ENCODE results near the gene MLC1.

The MLC1 gene

DNA sequence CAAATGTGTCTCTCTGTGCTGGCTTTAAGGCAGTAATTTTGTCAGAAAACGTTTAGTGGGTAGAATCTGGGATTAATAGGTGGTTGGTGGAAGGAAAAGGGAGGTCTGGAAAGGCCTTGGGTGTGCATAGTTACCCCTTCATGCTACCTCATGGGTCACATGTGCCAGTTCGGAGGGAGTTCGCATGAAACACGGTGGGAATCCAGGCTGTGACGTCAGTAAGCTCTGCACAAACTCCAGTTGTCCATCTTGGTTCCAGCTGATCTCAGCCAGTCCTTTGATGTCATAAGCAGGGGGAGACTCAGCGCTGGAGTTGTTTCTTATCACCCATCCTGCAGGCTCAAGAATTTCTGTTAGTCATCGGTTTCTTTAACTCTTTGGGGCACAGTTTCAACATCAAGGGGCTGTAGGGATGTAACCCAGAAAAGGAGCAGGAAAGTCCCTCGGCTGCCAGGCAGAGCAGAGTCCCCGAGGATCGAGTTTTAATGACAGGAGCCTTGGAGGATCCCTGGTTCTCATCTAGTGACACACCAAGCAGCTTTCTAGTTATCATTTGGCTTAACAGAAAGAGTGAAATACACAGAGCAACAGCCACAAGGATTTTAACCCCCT lies 33.4 kb upstream of the MLC1 start:
- H3K9me3 ChIP-seq (ENCODE audit: control insufficient read depth in 5 of 5, low read length in 5 of 5): peaks cover under 1 to 9% (median 3%) of the 10 kb centered on the region in 5 donors
- peaks cover 4 to 34% (median 19%) of the 10 kb centered on the region in 5 donors for H3K27me3 ChIP-seq (ENCODE audit: control insufficient read depth in 5 of 5, insufficient read depth in 4 of 5, low read length in 5 of 5)
- H3K36me3 ChIP-seq (ENCODE audit: control insufficient read depth in 5 of 5, insufficient read depth in 5 of 5, low read length in 5 of 5): no peaks in the 10 kb centered on the region
- no peak overlapping the region for H3K27ac ChIP-seq (ENCODE audit: low read depth, low read length)
- no peak overlapping the region for H3K9ac ChIP-seq (ENCODE audit: low read length in 5 of 5)
- H3K4me1 ChIP-seq (ENCODE audit: control insufficient read depth in 5 of 5, insufficient read depth in 5 of 5, low read length in 5 of 5): peaks cover 0 to 4% (median 0%) of the 10 kb centered on the region in 5 donors
- no peak overlapping the region for H3K4me3 ChIP-seq (ENCODE audit: low read depth in 1 of 5, low read length in 5 of 5)

DNA sequence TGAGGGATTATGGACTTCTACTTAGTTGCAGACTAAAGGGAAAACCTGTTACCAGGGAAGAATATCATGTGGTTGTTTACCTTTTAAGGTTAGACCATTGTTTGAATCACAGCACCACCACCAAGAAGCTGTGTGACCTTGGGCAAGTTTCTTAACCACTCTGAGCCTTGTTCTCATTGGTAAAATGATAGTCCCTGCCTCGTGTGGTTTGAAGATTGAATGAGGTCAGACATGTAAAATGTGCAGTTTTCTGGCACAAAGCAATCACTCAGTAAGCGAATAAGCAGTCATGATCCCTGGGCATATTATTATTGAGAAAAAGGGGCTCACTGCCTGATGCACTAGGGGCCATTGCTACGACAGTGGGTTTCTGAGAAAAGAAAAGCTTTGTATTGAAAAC lies 32.9 kb upstream of the MLC1 start:
- Histone ChIP-seq H3K27ac (ENCODE audit: low read depth, low read length) (no peak overlapping the region), H3K9ac (ENCODE audit: low read length in 5 of 5) (no peak overlapping the region), H3K4me1 (ENCODE audit: control insufficient read depth in 5 of 5, insufficient read depth in 5 of 5, low read length in 5 of 5) (peaks cover 0 to 4% (median 0%) of the 10 kb centered on the region in 5 donors), H3K4me3 (ENCODE audit: low read depth in 1 of 5, low read length in 5 of 5) (no peak overlapping the region), H3K9me3 (ENCODE audit: control insufficient read depth in 5 of 5, low read length in 5 of 5) (peaks cover 0 to 6% (median 0%) of the 10 kb centered on the region in 5 donors), H3K36me3 (ENCODE audit: control insufficient read depth in 5 of 5, insufficient read depth in 5 of 5, low read length in 5 of 5) (no peaks in the 10 kb centered on the region), H3K27me3 (ENCODE audit: control insufficient read depth in 5 of 5, insufficient read depth in 4 of 5, low read length in 5 of 5) (peaks cover 6 to 39% (median 19%) of the 10 kb centered on the region in 5 donors)

DNA sequence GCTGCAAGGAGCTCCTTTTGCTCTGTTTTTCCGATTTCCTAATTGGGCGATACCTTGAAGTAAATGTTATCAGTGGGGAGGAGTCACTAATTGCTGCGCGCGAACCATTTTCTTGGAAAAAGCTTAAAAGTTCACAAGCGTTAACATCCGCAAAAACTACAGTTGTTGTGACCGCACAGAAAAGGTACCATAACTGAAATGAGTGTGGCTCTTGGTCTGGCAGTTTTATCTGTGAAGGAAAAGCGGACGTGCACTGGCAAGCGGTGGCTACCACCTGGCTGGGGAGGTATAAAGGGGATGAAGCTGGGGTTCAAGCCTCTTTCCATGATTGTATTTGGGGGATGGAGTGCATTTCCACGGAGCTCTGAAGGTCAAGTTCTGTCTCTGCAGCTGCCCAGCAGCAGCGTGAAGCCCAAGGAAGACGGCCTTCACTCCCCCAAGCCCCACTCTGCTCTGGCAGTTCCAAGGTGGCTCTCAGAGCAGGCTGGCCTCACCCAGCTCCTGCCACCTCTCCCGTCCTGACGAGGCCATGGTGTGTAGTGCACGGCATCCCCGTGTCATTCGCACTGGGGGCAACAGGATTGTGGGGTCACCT lies 32.0 kb upstream of the MLC1 start:
- peaks cover 6 to 45% (median 26%) of the 10 kb centered on the region in 5 donors for H3K27me3 ChIP-seq (ENCODE audit: control insufficient read depth in 5 of 5, insufficient read depth in 4 of 5, low read length in 5 of 5)

DNA sequence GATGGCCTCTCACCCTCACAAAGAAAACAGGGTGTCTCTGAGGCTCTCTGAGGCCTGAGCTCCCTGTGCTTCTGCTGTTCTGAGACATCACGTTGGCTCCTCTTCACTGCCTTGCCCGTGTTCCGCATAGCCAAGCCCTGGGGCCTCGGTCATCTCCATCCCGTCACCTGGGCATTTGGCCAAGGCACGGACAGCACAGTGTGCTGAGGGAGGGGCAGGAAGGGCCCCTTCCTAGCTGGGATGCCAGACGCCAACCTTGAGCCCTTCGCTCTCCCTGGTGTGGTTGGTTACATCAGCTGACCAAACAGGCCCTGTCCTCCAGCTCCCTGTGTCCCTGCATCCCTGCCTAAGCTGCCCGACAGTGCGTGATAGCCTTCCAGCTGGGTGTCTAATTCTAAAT lies 30.5 kb upstream of the MLC1 start:
- Histone ChIP-seq H3K4me3 (ENCODE audit: low read depth in 1 of 5, low read length in 5 of 5) (no peak overlapping the region), H3K9me3 (ENCODE audit: control insufficient read depth in 5 of 5, low read length in 5 of 5) (no peaks in the 10 kb centered on the region), H3K36me3 (ENCODE audit: control insufficient read depth in 5 of 5, insufficient read depth in 5 of 5, low read length in 5 of 5) (no peaks in the 10 kb centered on the region), H3K4me1 (ENCODE audit: control insufficient read depth in 5 of 5, insufficient read depth in 5 of 5, low read length in 5 of 5) (peaks cover 0 to 8% (median 0%) of the 10 kb centered on the region in 5 donors), H3K9ac (ENCODE audit: low read length in 5 of 5) (no peak overlapping the region), H3K27me3 (ENCODE audit: control insufficient read depth in 5 of 5, insufficient read depth in 4 of 5, low read length in 5 of 5) (peaks cover 12 to 44% (median 32%) of the 10 kb centered on the region in 5 donors), H3K27ac (ENCODE audit: low read depth, low read length) (no peak overlapping the region)

More for the DNA sequence above, 32.0 kb upstream of the MLC1 start:
- H3K4me1 ChIP-seq (ENCODE audit: control insufficient read depth in 5 of 5, insufficient read depth in 5 of 5, low read length in 5 of 5): peaks cover 0 to 4% (median 0%) of the 10 kb centered on the region in 5 donors
- peaks cover 0 to 4% (median 0%) of the 10 kb centered on the region in 5 donors for H3K9me3 ChIP-seq (ENCODE audit: control insufficient read depth in 5 of 5, low read length in 5 of 5)
- no peak overlapping the region for H3K4me3 ChIP-seq (ENCODE audit: low read depth in 1 of 5, low read length in 5 of 5)
- no peak overlapping the region for H3K27ac ChIP-seq (ENCODE audit: low read depth, low read length)
- no peak overlapping the region for H3K9ac ChIP-seq (ENCODE audit: low read length in 5 of 5)
- no peaks in the 10 kb centered on the region for H3K36me3 ChIP-seq (ENCODE audit: control insufficient read depth in 5 of 5, insufficient read depth in 5 of 5, low read length in 5 of 5)

DNA sequence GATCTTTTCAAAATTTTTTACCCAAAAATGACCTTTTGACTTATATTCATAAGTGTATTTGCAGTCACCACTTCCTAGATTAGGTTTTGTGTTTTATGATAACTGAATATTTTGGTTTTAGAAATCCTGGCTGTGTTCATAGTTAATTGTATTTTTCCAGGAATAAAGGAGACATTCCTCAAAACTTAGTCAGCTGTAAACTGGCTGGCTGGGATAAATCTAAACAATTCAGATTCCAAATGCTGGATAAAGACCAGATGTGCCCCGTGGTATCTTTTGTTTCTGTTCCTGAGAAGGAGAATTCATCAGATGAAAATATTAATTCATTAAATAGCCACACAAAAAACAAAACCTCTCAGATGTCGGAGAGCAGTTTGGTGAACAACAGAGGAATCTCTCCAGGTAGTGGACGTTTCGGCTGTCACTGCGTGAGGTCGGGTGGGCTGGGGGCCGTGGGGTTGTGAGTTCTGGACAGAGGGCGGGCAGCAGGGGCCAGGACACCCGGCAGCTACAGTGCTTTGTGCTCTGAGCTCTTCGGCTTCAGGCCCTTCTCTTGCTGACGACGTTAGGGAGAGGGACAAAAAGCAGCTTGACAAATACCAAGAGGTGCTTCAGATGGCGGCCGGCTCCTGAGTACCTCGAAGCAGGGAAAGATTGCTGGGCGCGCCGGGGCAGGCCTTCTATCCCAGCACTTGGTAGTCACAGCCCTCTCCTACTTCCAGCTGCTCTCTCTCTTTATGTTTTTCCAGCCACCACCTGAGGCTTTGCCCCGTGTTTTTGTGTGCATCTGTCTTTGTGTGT lies 29.2 kb upstream of the MLC1 start:
- no peaks in the 10 kb centered on the region for H3K9me3 ChIP-seq (ENCODE audit: control insufficient read depth in 5 of 5, low read length in 5 of 5)
- H3K9ac ChIP-seq (ENCODE audit: low read length in 5 of 5): no peak overlapping the region
- peaks cover 0 to 5% (median 0%) of the 10 kb centered on the region in 5 donors for H3K4me1 ChIP-seq (ENCODE audit: control insufficient read depth in 5 of 5, insufficient read depth in 5 of 5, low read length in 5 of 5)
- H3K27ac ChIP-seq (ENCODE audit: low read depth, low read length): no peak overlapping the region
- H3K36me3 ChIP-seq (ENCODE audit: control insufficient read depth in 5 of 5, insufficient read depth in 5 of 5, low read length in 5 of 5): no peaks in the 10 kb centered on the region
- H3K27me3 ChIP-seq (ENCODE audit: control insufficient read depth in 5 of 5, insufficient read depth in 4 of 5, low read length in 5 of 5): peaks cover 12 to 44% (median 32%) of the 10 kb centered on the region in 5 donors
- no peak overlapping the region for H3K4me3 ChIP-seq (ENCODE audit: low read depth in 1 of 5, low read length in 5 of 5)

DNA sequence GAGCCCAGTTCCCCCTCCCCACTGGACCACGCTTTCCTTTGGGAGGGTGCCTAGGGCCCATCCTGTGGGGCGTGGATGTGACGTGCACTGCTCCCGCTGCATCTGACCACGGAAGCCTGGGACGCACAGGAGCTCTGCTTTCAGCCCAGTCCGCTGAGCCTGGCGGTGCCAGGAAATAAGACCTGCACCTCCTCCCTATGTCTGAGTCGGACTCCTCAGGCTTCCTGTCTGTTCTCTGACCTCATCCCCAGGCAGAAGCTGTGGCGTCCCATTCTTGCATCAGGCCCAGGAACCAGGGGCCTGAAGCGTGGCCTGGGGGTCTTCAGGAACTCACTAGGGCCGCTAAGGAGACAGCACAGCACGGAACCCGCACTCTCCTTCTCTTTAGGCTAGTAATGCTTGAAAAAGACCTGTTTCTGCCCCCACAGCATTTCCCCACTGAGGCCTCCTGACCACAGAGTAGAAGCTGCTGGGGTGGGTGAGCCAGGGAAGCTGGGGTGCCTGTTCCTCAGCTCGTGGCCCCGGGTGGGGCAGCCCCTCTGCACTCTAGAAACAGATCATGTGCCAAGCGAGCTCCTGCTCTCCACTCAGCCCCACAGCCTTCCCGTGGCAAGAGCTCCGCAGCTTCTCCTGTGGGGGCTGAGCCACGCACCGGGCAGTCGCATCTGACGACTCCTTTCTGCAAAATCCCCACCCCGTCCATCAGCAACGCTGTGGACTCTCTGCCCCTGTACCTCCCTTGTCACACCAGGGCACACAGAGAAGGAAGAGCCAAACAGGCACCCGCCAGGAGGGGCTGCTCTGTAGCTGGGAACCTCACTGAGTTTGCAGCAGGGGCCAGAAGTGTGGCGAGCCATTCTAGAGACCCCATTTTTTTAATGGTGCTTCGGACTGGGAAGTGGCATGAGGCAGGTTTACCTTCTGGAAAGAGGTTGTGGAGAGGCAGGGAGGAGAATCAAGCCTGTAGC lies 27.2 kb upstream of the MLC1 start:
- H3K9me3 ChIP-seq (ENCODE audit: control insufficient read depth in 5 of 5, low read length in 5 of 5): no peaks in the 10 kb centered on the region
- peak overlapping the region in 1 of 5 donors; percentile 35 for H3K9ac ChIP-seq (ENCODE audit: low read length in 5 of 5)
- H3K27ac ChIP-seq (ENCODE audit: low read depth, low read length): no peak overlapping the region
- H3K4me3 ChIP-seq (ENCODE audit: low read depth in 1 of 5, low read length in 5 of 5): no peak overlapping the region
- H3K36me3 ChIP-seq (ENCODE audit: control insufficient read depth in 5 of 5, insufficient read depth in 5 of 5, low read length in 5 of 5): no peaks in the 10 kb centered on the region
- H3K4me1 ChIP-seq (ENCODE audit: control insufficient read depth in 5 of 5, insufficient read depth in 5 of 5, low read length in 5 of 5): peaks cover 0 to 5% (median 0%) of the 10 kb centered on the region in 5 donors
- H3K27me3 ChIP-seq (ENCODE audit: control insufficient read depth in 5 of 5, insufficient read depth in 4 of 5, low read length in 5 of 5): peaks cover 12 to 37% (median 27%) of the 10 kb centered on the region in 5 donors

DNA sequence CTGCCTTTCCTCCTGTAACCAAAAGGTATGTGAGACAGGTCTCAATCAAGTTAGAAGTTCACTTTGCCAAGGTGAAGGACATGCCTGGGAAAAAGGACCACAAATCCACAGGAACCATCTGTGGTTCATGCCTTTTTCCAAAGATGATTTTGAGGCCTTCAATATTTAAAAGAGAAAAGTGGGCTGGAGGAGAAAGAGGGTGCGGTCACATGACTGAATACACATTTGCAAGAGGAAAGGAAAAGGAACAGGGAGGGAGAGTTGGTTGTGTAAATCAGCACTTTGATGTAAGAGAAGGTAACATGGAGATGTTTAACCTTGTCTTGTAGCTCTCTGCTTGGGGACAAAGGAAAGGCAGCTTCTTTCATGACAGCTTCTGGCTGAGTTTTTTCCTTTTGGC lies 25.8 kb upstream of the MLC1 start:
- Histone ChIP-seq H3K27me3 (ENCODE audit: control insufficient read depth in 5 of 5, insufficient read depth in 4 of 5, low read length in 5 of 5) (peaks cover 12 to 34% (median 23%) of the 10 kb centered on the region in 5 donors), H3K27ac (ENCODE audit: low read depth, low read length) (no peak overlapping the region), H3K36me3 (ENCODE audit: control insufficient read depth in 5 of 5, insufficient read depth in 5 of 5, low read length in 5 of 5) (no peaks in the 10 kb centered on the region), H3K4me3 (ENCODE audit: low read depth in 1 of 5, low read length in 5 of 5) (no peak overlapping the region), H3K9ac (ENCODE audit: low read length in 5 of 5) (no peak overlapping the region), H3K4me1 (ENCODE audit: control insufficient read depth in 5 of 5, insufficient read depth in 5 of 5, low read length in 5 of 5) (peaks cover 0 to 5% (median 0%) of the 10 kb centered on the region in 5 donors), H3K9me3 (ENCODE audit: control insufficient read depth in 5 of 5, low read length in 5 of 5) (no peaks in the 10 kb centered on the region)

DNA sequence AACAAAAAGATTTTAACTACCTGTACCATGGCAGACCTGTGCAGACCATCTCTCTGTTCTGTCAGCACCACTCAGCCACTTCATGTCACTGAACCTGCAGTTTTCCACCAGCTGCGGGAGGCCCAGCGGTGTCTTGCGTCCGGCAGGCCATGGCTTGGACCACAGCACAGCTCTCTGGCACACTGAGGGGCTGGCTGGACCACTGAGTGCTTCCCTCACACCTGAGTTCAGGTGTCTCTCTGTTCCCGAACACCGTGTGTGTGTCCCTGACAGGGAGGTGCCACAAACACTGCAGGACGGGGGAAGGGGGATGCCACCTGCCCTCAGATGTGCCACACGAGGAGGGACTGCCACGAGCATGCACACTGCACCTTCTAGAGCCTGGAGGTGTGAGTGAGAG lies 22.3 kb upstream of the MLC1 start:
- Histone ChIP-seq H3K4me1 (ENCODE audit: control insufficient read depth in 5 of 5, insufficient read depth in 5 of 5, low read length in 5 of 5) (peaks cover 0 to 10% (median 5%) of the 10 kb centered on the region in 5 donors), H3K9me3 (ENCODE audit: control insufficient read depth in 5 of 5, low read length in 5 of 5) (no peaks in the 10 kb centered on the region), H3K36me3 (ENCODE audit: control insufficient read depth in 5 of 5, insufficient read depth in 5 of 5, low read length in 5 of 5) (no peaks in the 10 kb centered on the region), H3K27me3 (ENCODE audit: control insufficient read depth in 5 of 5, insufficient read depth in 4 of 5, low read length in 5 of 5) (peaks cover 5 to 14% (median 9%) of the 10 kb centered on the region in 5 donors), H3K4me3 (ENCODE audit: low read depth in 1 of 5, low read length in 5 of 5) (no peak overlapping the region), H3K9ac (ENCODE audit: low read length in 5 of 5) (no peak overlapping the region), H3K27ac (ENCODE audit: low read depth, low read length) (no peak overlapping the region)
